GM12891 (cell line): ENCODE measurements around the gene ACADM.

Source experiments
- POLR2A ChIP-seq: IDR thresholded peaks from 2 replicates; pipeline ENCODE4 v1.6.1; 2011; ENCODE audit warnings: low read depth, low read length, control low read depth
- POLR2AphosphoS5 ChIP-seq: IDR thresholded peaks from 2 replicates; pipeline ENCODE4 v1.6.1; 2011; ENCODE audit warnings: low read depth, low read length, control low read depth
- SPI1 ChIP-seq: IDR thresholded peaks from 2 replicates; pipeline ENCODE4 v1.6.1; 2011; ENCODE audit warnings: low read depth, low read length, control low read depth
- TAF1 ChIP-seq: IDR thresholded peaks from 2 replicates; pipeline ENCODE4 v1.6.1; 2011; ENCODE audit warnings: low read depth, low read length, control low read depth

DNA sequence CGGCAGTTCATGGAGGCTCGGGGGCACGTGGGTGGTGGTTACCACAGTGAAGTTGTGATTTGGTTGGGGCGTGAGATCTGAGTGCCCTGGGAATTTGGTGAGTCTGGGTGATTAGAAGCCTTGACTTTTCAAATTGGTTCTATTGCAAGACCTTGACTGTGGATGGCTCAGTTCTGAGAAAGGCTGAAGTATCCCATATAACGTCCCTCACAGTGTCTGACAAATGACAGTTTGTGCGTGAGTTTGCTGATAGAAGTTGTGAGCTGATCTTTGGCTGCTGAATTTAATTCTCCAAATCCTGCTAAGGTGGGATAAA, 72.7 kb downstream of the ACADM start:
- no peak; the same call in 1 of the 2 replicates for TF ChIP-seq POLR2A
- no peak for TF ChIP-seq POLR2AphosphoS5
- TF ChIP-seq TAF1: no peak
- no peak for TF ChIP-seq SPI1
